SJCRH30 (cell line): ENCODE measurements around the gene KLKB1. TPM values are rescaled to one million over a fixed set of nuclear protein-coding genes. Genes with fewer than 3 reads are reported as not detected.

Experiments
- DNase-seq, 2 experiments: peaks; one replicate each; pipeline ENCODE4 v3.0.0-alpha.2; 2015 to 2020
- H3K27ac ChIP-seq: fragments of 250-450 bp; sonication (Bioruptor Pico); 2 replicates; pipeline ENCODE4 v1.5.1; 2020; ENCODE audit warnings: mild to moderate bottlenecking, moderate library complexity
- H3K27me3 ChIP-seq: fragments of 250-450 bp; sonication (Bioruptor Pico); 2 replicates; pipeline ENCODE4 v1.5.1; 2020; ENCODE audit warnings: mild to moderate bottlenecking, moderate library complexity
- H3K36me3 ChIP-seq: fragments of 250-450 bp; sonication (Bioruptor Pico); 2 replicates; pipeline ENCODE4 v1.5.1; 2020; ENCODE audit warnings: mild to moderate bottlenecking, moderate library complexity
- H3K4me1 ChIP-seq: fragments of 250-450 bp; sonication (Bioruptor Pico); 2 replicates; pipeline ENCODE4 v1.5.1; 2020; ENCODE audit warnings: mild to moderate bottlenecking, moderate library complexity
- H3K4me3 ChIP-seq: fragments of 250-450 bp; sonication (Bioruptor Pico); 2 replicates; pipeline ENCODE4 v1.5.1; 2020; ENCODE audit warnings: mild to moderate bottlenecking, moderate library complexity
- H3K9me3 ChIP-seq: fragments of 250-450 bp; sonication (Bioruptor Pico); replicated peaks from 2 replicates; pipeline ENCODE4 v1.5.1; 2020; ENCODE audit warnings: mild to moderate bottlenecking, moderate library complexity
- total RNA-seq: library from RNA; depleted of rRNA; stranded (reverse); fragments of >200 nt; shearing (Covaris generic); gene quantifications from 2 replicates; pipeline ENCODE4 v1.2.3, GENCODE V29; 2014; rRNA removed

Gene KLKB1
- total RNA-seq = not detected in 2 replicates

DNA sequence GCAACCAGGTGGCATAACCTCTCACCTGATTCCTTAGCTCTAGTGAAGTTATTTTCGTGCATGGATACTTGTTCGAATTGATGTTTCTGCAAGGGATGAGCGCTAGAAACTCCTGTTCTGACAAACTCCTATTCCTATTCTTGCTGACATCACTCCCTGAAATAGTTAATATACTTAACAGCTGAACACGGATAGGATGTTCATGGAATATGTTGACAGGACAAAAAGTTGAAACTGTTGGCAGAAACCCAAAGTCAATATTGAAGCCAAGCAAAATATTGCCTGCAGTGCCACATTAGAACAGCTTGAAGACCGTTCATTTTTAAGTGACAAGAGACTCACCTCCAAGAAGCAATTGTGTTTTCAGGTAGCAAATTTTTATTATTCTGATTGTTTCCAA, at the start of gene KLKB1:
Gene KLKB1, plus strand, starts transcription at position 287 of the 400 bp plus-strand sequence. CDS start 689 bp downstream, outside the sequence.
- H3K9me3 ChIP-seq = no peaks in the 10 kb centered on the region
- H3K27me3 ChIP-seq = no peaks in the 10 kb centered on the region
- DNase-seq = peak in 1 of 2 experiments; percentile 63
- no peak within 1 kb of the TSS for H3K4me3 ChIP-seq
- peaks cover 4% of the 10 kb centered on the region; the same call in 1 of the 2 replicates for H3K4me1 ChIP-seq
- H3K27ac ChIP-seq = no peak within 1 kb of the TSS
- no peaks in the 10 kb centered on the region for H3K36me3 ChIP-seq

GRCh38 chr4:186188107-186188506, 39.2 kb upstream of the KLKB1 start:
- H3K9me3 ChIP-seq = no peaks in the 10 kb centered on the region
- H3K27ac ChIP-seq = no peak overlapping the region
- H3K27me3 ChIP-seq = no peaks in the 10 kb centered on the region
- H3K4me1 ChIP-seq = no peaks in the 10 kb centered on the region
- H3K36me3 ChIP-seq = no peaks in the 10 kb centered on the region
- H3K4me3 ChIP-seq = no peak overlapping the region
- no peak for DNase-seq

DNA sequence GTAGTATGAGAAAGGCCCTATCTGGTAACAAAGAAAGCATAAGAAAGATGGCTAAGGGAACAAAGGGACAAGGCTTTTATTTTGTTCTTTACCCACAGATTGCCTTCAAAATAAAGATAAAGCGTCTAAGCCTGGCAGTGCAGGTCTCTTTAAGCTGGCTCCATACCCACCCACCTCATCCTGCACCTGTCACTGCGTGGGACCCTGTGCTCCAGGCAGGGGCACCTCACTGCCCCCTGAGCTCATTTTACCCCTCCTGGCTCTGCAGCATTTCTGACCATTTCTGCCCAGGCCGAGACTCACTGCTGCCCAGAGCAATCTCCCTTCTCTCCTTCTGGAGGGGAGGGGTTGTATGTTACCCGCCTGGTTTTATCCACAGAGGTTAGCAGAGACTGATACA, 37.7 kb upstream of the KLKB1 start:
- H3K9me3 ChIP-seq = no peaks in the 10 kb centered on the region
- no peaks in the 10 kb centered on the region for H3K27me3 ChIP-seq
- no peak for DNase-seq
- no peak overlapping the region for H3K27ac ChIP-seq
- H3K4me3 ChIP-seq = no peak overlapping the region
- H3K4me1 ChIP-seq = no peaks in the 10 kb centered on the region
- no peaks in the 10 kb centered on the region for H3K36me3 ChIP-seq

DNA sequence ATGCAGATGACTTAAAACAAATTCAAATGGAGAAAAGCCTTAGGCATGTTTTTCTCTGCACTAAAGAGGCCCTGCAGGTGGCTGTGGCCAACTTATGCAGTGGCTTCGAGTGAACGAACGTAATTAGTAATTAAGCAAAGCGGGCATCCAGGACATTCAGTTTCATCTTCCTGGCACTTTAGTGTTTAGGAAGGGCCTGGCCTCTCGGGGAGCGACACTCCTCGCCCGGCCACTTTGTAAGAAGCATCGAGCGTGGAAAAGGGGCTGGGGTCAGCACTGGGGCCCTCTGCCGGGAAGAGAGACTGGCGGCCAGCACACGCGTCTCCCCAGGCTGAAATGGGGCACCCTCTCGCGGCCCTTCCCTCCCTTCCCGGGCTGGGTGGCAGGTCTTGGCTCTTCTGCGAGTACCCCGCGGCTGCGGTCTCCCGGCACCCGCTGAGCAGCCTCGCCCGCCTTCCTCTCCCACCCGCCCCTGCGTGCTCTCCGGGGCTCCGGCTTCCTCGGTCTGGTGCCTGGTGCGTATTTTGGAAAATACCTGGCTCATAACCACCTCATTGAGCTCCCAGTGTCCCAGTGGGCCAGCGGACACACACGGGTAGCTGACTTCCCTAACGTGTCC, 36.6 kb upstream of the KLKB1 start:
- H3K36me3 ChIP-seq = no peaks in the 10 kb centered on the region
- H3K9me3 ChIP-seq = no peaks in the 10 kb centered on the region
- H3K27ac ChIP-seq = peak overlapping the region; percentile 66
- peak overlapping the region; percentile 87 for H3K4me3 ChIP-seq
- peak; percentile 32 to 58 for DNase-seq
- H3K27me3 ChIP-seq = no peaks in the 10 kb centered on the region
- no peaks in the 10 kb centered on the region for H3K4me1 ChIP-seq

GRCh38 chr4:186191200-186192065, 35.9 kb upstream of the KLKB1 start, which contains the start of gene CYP4V2:
CYP4V2 (plus strand) TSS chr4:186191567; CDS start chr4:186191824, 257 bp downstream.
- DNase-seq = peak; percentile 64 to 67
- Histone ChIP-seq H3K9me3 (no peaks in the 10 kb centered on the region), H3K36me3 (no peaks in the 10 kb centered on the region), H3K4me3 (peak within 1 kb of the TSS; percentile 87), H3K27me3 (no peaks in the 10 kb centered on the region), H3K27ac (peak within 1 kb of the TSS; percentile 66), H3K4me1 (no peaks in the 10 kb centered on the region)

- peak overlapping the region; percentile 87 for H3K4me3 ChIP-seq
- no peaks in the 10 kb centered on the region for H3K4me1 ChIP-seq
- no peaks in the 10 kb centered on the region for H3K36me3 ChIP-seq
- H3K27me3 ChIP-seq = no peaks in the 10 kb centered on the region
- H3K9me3 ChIP-seq = no peaks in the 10 kb centered on the region
- peak overlapping the region; percentile 66 for H3K27ac ChIP-seq
- DNase-seq = peak; percentile 39 to 55
Observed at GRCh38 chr4:186192066-186192612, 35.2 kb upstream of the KLKB1 start.

GRCh38 chr4:186193851-186194250, 33.5 kb upstream of the KLKB1 start:
- H3K27me3 ChIP-seq = no peaks in the 10 kb centered on the region
- no peak for DNase-seq
- H3K36me3 ChIP-seq = no peaks in the 10 kb centered on the region
- no peaks in the 10 kb centered on the region for H3K4me1 ChIP-seq
- no peaks in the 10 kb centered on the region for H3K9me3 ChIP-seq
- no peak overlapping the region for H3K27ac ChIP-seq
- no peak overlapping the region for H3K4me3 ChIP-seq

DNA sequence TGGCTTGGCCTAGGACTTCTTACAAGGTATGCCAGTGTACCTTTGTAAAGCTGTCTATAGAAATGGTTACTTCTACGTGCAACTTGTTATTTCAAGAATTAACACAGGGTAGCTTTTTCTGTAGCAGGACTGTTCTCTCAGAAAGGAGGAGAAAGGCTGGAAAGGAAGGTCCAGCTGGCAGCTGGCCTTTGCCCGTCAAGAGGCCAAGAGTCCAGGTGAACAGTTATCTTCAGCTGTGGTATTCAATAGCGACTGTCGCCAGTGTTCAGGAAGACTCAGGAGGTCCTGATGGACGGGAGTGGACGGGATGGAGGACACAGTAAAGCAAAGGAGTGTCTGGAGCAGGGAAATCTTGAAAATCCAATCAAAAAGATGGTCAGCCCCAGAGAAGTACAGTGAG, 31.2 kb upstream of the KLKB1 start:
- Histone ChIP-seq H3K27ac (no peak overlapping the region), H3K27me3 (no peaks in the 10 kb centered on the region), H3K4me3 (no peak overlapping the region), H3K4me1 (no peaks in the 10 kb centered on the region), H3K9me3 (no peaks in the 10 kb centered on the region), H3K36me3 (no peaks in the 10 kb centered on the region)
- no peak for DNase-seq

- no peaks in the 10 kb centered on the region for H3K9me3 ChIP-seq
- H3K36me3 ChIP-seq = no peaks in the 10 kb centered on the region
- H3K27ac ChIP-seq = no peak overlapping the region
- no peak overlapping the region for H3K4me3 ChIP-seq
- DNase-seq = no peak
- no peaks in the 10 kb centered on the region for H3K4me1 ChIP-seq
- no peaks in the 10 kb centered on the region for H3K27me3 ChIP-seq
Observed at GRCh38 chr4:186200516-186200915, 26.8 kb upstream of the KLKB1 start.

- no peaks in the 10 kb centered on the region for H3K4me1 ChIP-seq
- no peak overlapping the region for H3K4me3 ChIP-seq
- no peak for DNase-seq
- H3K27ac ChIP-seq = no peak overlapping the region
- no peaks in the 10 kb centered on the region for H3K27me3 ChIP-seq
- H3K36me3 ChIP-seq = no peaks in the 10 kb centered on the region
- H3K9me3 ChIP-seq = no peaks in the 10 kb centered on the region
Observed at GRCh38 chr4:186201010-186201409, 26.3 kb upstream of the KLKB1 start.

- H3K36me3 ChIP-seq = no peaks in the 10 kb centered on the region
- DNase-seq = peak in 1 of 2 experiments; percentile 14
- no peaks in the 10 kb centered on the region for H3K27me3 ChIP-seq
- H3K4me3 ChIP-seq = no peak overlapping the region
- no peaks in the 10 kb centered on the region for H3K9me3 ChIP-seq
- no peak overlapping the region for H3K27ac ChIP-seq
- no peaks in the 10 kb centered on the region for H3K4me1 ChIP-seq
Observed at GRCh38 chr4:186201535-186202230, 25.6 kb upstream of the KLKB1 start.

DNA sequence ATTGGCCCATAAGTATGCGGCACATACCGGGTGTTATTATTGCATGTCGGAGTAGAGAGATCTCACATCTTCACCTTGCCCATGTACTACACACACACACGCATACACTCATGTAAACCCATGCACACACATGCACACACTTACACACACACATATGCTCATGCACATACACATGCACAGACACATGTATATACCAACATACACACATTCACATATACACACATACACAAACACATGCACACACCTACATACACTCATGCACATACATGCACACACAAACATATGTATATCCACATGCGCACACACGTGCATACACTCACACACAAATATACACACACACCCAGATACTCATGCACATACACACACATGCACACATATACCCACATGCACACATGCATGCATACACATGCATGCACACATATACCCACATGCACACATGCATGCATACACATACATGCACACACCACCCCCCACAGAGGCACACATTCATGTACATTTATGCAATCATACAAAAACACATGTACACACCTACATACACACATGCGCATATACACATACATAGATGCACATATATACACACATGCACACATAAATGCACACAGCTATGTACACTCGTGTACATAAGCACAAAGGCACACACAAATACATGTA, 24.7 kb upstream of the KLKB1 start:
- no peaks in the 10 kb centered on the region for H3K9me3 ChIP-seq
- H3K4me1 ChIP-seq = no peaks in the 10 kb centered on the region
- no peaks in the 10 kb centered on the region for H3K36me3 ChIP-seq
- no peaks in the 10 kb centered on the region for H3K27me3 ChIP-seq
- no peak overlapping the region for H3K4me3 ChIP-seq
- DNase-seq = no peak
- H3K27ac ChIP-seq = no peak overlapping the region

DNA sequence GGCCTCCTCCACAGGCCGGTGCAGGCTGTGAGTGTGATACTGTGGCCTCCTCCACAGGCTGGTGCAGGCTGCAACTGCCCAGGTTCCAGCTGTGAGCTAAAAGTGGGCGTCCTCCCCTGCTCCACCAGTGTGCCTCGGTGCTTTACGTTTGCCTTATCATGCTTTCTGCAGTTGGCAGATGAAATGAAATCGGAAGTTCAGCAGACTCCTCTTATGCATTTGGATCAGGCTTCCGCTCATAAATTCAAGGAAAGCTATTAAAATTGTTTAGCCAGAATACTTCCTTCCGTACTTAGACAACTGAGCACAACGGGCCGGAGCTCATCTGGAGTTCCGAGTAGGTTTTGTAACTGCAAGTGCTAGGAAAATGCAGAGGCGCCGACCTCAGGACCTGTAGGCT, 23.9 kb upstream of the KLKB1 start:
- no peaks in the 10 kb centered on the region for H3K36me3 ChIP-seq
- no peaks in the 10 kb centered on the region for H3K27me3 ChIP-seq
- H3K27ac ChIP-seq = no peak overlapping the region
- no peaks in the 10 kb centered on the region for H3K4me1 ChIP-seq
- H3K9me3 ChIP-seq = no peaks in the 10 kb centered on the region
- DNase-seq = no peak
- H3K4me3 ChIP-seq = peak overlapping the region; percentile 47

DNA sequence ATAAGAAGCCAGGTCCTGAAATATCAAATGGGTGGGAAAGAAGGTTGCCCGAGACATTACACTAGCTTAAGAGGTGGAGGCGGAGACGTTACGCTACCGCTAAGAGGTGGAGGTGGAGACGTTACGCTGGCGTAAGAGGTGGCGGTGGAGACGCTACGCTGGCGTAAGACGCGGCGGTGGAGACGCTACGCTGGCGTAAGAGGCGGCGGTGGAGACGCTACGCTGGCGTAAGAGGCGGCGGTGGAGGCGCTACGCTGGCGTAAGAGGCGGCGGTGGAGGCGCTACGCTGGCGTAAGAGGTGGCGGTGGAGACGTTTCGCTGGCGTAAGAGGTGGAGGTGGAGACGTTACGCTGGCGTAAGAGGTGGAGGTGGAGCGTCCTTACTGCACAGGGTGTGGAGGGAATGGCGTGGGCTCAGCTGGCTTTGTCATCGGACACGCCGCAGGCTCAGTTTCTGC, 23.2 kb upstream of the KLKB1 start:
- peak overlapping the region; percentile 50 for H3K4me3 ChIP-seq
- H3K4me1 ChIP-seq = no peaks in the 10 kb centered on the region
- H3K27ac ChIP-seq = no peak overlapping the region; the same call in 1 of the 2 replicates
- no peaks in the 10 kb centered on the region for H3K9me3 ChIP-seq
- peak; percentile 42 to 68 for DNase-seq
- H3K27me3 ChIP-seq = no peaks in the 10 kb centered on the region
- H3K36me3 ChIP-seq = no peaks in the 10 kb centered on the region
